ENCODE data around the gene RPS6KA3. TPM values are rescaled to one million over a fixed set of nuclear protein-coding genes. Genes with fewer than 3 reads are reported as not detected.

Gene RPS6KA3
- total RNA-seq, 1 experiment from 2014 or later, result 9.2 TPM

DNA sequence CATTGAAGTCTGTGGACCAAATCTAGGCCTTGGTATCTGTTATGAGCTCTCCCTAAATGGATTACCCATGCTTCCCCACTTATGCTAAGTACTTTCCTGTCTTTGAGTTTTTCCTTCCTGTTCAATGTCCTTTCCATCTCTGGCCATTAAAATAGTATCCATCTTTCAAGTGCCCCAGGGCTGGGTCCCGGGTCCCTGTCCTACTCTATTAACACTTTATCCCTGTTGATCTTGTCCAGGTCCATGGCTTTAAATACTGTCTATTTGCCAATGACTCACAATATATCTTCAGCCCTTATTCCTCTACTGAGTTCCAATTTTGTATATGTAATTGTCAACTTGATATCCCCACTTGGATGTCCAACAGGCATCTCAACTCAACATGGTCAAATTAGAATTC is 17.7 kb upstream of the RPS6KA3 start:
- H3K4ac ChIP-seq (ENCODE audit: low read depth, low read length), result no peak overlapping the region
- H3K23me2 ChIP-seq (ENCODE audit: insufficient read length, low read depth, low read length, poor library complexity, severe bottlenecking), result no peaks in the 10 kb centered on the region
- H2BK5ac ChIP-seq (ENCODE audit: insufficient read length, low read length), result no peak overlapping the region
- H3K27ac Mint-ChIP-seq, result no peak overlapping the region
- H3K79me2 ChIP-seq (ENCODE audit: insufficient read depth, low read length), result no peaks in the 10 kb centered on the region
- no peak overlapping the region for H3K4me3 Mint-ChIP-seq
- no peak overlapping the region for H2AFZ ChIP-seq (ENCODE audit: low read length)
- no CpG with 5 or more reads among the region's 1 CpG for WGBS (ENCODE audit: extremely low coverage, insufficient read length, low lambda C conversion rate)
- H3K56ac ChIP-seq (ENCODE audit: insufficient read length, low read depth, low read length), result no peak overlapping the region
- H2BK15ac ChIP-seq (ENCODE audit: low read depth, low read length), result no peak overlapping the region
- no peak overlapping the region for H3K14ac ChIP-seq (ENCODE audit: insufficient read depth, low read length)
- H3K27me3 ChIP-seq (ENCODE audit: insufficient read depth, low read length), result no peaks in the 10 kb centered on the region
- no peak overlapping the region for H3K27ac ChIP-seq (ENCODE audit: insufficient read length, low read depth, low read length)
- peaks cover 0 to 2% (median 2%) of the 10 kb centered on the region in 3 experiments; a peak in 4 of 7 replicates for H3K36me3 Mint-ChIP-seq (ENCODE audit: insufficient read depth in 1 of 3, low read depth in 3 of 3)
- no peak overlapping the region for H4K91ac ChIP-seq (ENCODE audit: insufficient read length, low read depth, low read length)
- no peaks in the 10 kb centered on the region for H3K4me1 ChIP-seq (ENCODE audit: insufficient read depth, low read length)
- no peak overlapping the region for H2AK5ac ChIP-seq (ENCODE audit: insufficient read length, low read length)
- H4K5ac ChIP-seq (ENCODE audit: insufficient read length, low read depth, low read length), result no peak overlapping the region
- TF ChIP-seq, protein P1, sequence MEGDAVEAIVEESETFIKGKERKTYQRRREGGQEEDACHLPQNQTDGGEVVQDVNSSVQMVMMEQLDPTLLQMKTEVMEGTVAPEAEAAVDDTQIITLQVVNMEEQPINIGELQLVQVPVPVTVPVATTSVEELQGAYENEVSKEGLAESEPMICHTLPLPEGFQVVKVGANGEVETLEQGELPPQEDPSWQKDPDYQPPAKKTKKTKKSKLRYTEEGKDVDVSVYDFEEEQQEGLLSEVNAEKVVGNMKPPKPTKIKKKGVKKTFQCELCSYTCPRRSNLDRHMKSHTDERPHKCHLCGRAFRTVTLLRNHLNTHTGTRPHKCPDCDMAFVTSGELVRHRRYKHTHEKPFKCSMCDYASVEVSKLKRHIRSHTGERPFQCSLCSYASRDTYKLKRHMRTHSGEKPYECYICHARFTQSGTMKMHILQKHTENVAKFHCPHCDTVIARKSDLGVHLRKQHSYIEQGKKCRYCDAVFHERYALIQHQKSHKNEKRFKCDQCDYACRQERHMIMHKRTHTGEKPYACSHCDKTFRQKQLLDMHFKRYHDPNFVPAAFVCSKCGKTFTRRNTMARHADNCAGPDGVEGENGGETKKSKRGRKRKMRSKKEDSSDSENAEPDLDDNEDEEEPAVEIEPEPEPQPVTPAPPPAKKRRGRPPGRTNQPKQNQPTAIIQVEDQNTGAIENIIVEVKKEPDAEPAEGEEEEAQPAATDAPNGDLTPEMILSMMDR (conservative IDR thresholded peaks at IDR 0.05), result no peak
- H3K18ac ChIP-seq (ENCODE audit: insufficient read length, low read depth, low read length), result no peak overlapping the region
- peaks cover 10% of the 10 kb centered on the region for H3K27me3 Mint-ChIP-seq (ENCODE audit: low read depth)
- H3T11ph ChIP-seq (ENCODE audit: low read length), result no peak overlapping the region
- H3K79me1 ChIP-seq (ENCODE audit: insufficient read depth, low read depth, low read length, poor library complexity, severe bottlenecking), result no peaks in the 10 kb centered on the region
- H2BK12ac ChIP-seq (ENCODE audit: insufficient read length, low read depth, low read length), result no peak overlapping the region
- H3K9me3 ChIP-seq (ENCODE audit: control insufficient read depth, low read depth, low read length), result peaks cover 50% of the 10 kb centered on the region
- no peak overlapping the region for H3K23ac ChIP-seq (ENCODE audit: insufficient read length, low read depth, low read length)
- H3K9ac ChIP-seq (ENCODE audit: extremely low read depth, insufficient read length, low read length), result no peak overlapping the region
- H3K9me3 Mint-ChIP-seq, result peaks cover 66 to 73% of the 10 kb centered on the region in 2 experiments
- no peak overlapping the region for H2BK120ac ChIP-seq (ENCODE audit: low read depth, low read length, poor library complexity, severe bottlenecking)
- DNase-seq, result no peak
- H3K4me2 ChIP-seq (ENCODE audit: insufficient read depth, insufficient read length, low read length), result no peak overlapping the region
- no peaks in the 10 kb centered on the region for H3K4me1 Mint-ChIP-seq
- H4K8ac ChIP-seq (replicated peaks; ENCODE audit: insufficient read length, low read depth, low read length), result no peak overlapping the region
- H4K20me1 ChIP-seq (ENCODE audit: control insufficient read depth, insufficient read depth, insufficient read length), result no peaks in the 10 kb centered on the region
- no peak overlapping the region for H2BK20ac ChIP-seq (ENCODE audit: low read depth, low read length, poor library complexity, severe bottlenecking)
